NCI-H1436 (cell line): ENCODE measurements around the gene TEX11.
"Not testable (repeated sequence)": the region's sequence is repeated elsewhere in the genome, so short reads cannot be mapped to it uniquely, and the experiment has no call there.

ENCODE experiments used
- DNase-seq: peaks from one replicate; lab custom pipeline; 2025; lab: John Stamatoyannopoulos, UW

Gene TEX11

DNA sequence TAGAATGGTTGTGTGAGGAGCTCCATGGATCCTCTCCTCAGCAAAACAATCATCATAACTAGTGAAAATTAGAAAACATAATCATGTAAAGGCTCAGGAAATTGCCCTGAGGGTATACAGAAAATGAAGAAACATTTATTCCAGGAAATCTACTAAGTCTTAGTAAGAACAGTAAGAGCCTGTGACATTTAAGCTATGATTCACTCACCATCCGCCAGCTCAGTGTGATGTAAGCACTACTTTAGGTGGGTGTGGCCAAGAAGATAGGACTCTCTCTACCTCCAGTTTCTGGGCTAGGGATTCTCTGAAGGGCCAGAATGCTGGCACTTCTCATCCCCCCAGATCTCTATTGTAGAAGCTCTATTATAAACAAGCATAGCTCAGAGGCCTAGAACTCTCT is 316.4 kb downstream of the TEX11 start:
- DNase-seq = no peak

DNA sequence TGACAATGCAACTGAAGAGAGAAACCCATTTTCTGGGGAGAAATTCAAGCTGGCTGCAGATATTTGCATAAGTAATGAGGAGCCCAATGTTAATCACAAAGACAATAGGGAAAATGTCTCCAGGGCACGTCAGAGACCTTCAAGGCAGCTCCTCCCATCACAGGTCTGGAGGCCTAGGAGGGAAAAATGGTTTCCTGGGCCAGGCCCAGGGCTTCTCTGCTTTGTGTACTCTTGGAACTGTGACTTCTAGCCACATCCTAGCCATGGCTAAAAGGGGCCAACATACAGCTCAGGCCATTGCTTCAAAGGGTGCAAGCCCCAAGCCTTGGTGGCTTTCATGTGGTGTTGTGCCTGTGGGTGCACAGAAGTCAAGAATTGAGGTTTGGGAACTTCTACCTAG is 321.4 kb downstream of the TEX11 start:
- not testable (repeated sequence) for DNase-seq

DNA sequence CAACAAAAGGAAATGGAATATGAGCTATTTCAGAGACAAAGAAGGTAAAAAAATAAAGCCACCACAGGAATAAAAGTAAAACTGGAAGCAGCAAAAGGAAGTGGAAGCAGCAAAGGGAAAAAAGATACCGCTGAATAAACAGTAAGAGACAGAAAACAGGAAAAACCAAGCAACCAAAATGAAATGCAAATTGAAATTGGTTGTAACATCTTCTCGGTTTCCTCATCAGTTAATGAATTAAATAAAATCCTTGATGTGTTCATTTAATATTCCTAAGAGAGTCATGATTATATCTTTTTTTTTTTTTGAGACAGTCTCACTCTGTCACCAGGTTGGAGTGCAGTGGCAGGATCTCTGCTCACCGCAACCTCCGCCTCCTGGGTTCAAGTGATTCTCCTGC is 331.1 kb downstream of the TEX11 start:
- DNase-seq = no peak

DNA sequence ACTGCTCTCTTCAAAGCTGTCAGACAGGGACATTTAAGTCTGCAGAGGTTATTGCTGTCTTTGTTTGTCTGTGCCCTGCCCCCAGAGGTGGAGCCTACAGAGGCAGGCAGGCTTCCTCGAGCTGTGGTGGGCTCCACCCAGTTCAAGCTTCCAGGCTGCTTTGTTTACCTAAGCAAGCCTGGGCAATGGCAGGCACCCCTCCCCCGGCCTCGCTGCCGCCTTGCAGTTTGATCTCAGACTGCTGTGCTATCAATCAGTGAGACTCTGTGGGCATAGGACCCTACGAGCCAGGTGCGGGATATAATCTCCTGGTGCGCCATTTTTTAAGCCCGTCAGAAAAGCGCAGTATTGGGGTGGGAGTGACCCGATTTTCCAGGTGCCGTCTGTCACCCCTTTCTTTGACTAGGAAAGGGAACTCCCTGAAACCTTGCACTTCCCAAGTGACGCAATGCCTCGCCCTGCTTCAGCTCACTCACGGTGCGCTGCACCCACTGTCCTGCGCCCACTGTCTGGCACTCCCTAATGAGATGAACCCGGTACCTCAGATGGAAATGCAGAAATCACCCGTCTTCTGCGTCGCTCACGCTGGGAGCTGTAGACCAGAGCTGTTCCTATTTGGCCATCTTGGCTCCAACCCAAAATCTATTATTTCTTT is 338.5 kb downstream of the TEX11 start:
- DNase-seq = not testable (repeated sequence)

DNA sequence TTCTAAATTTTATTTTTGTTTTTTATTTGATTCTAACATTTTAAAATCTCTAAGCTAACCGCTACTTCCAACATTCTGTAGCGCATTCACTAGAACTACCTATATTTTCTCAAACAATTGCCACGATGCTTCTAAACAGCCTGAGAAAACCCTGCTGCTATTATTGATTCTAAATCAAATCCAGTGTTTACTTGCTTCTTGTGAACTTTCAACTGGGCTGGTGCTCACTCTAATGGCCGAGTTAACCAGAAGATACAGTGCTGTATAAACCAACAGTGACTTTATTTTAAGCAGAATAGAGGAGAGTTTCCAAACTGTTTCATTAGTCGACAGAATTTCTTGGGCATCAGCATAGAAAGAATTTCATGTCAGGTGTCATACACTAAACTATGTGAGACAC is 353.6 kb downstream of the TEX11 start:
- DNase-seq = no peak

DNA sequence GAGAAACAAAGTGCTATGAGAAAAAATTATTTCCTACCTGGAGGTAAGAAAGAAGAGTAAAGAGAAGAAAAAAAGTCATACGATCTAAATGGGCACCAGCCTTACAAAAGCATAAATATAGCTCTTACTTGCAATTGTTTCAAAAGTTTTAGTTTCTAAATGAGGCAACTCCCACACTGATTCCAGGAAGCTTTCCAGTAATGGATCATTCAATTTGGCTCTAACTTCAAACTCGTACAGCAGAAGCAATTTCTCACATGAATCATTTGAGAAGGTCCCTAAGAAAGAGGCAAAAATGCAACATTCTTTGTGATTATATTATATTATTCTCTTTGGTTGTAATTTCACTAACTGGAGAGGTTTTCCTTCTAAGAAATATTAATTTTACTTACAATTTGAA is 354.0 kb downstream of the TEX11 start:
- DNase-seq = no peak

DNA sequence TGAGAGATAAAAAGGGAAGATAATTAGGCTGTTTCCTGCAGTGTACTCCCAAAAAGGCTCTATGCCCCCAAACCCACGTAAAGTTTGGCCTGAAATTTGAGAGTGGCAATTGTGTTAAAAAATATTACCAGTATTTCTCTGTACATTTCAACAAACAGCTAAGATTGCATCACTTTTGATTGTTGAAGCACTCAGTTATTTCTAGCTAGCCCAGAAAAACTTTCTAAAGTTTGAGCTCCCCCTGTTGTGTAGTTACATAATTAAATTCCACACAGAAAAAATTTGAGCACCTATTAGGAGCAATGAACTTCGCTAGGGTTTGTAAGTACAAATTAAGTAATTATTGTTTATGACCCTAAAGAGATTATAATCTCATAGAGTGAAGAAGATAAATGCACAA is 354.4 kb downstream of the TEX11 start:
- DNase-seq = no peak

DNA sequence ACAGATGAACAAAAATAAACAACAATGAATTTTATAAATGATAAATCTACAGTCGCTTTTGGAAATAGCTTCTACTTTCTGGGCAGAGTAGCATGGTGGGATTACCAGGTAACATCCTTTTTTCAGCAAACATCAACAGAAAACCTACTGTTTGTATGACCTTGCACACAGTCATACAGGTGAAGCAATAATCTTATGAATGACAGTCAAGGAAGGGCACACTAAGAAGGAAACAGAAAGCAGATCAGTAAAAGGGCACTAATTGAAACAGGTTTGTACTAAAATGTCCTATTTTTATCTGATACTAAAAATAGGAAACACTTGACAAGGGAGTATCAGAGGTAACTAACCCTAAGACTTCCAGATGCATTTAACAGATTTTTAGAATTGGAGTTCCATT is 355.0 kb downstream of the TEX11 start:
- no peak for DNase-seq

DNA sequence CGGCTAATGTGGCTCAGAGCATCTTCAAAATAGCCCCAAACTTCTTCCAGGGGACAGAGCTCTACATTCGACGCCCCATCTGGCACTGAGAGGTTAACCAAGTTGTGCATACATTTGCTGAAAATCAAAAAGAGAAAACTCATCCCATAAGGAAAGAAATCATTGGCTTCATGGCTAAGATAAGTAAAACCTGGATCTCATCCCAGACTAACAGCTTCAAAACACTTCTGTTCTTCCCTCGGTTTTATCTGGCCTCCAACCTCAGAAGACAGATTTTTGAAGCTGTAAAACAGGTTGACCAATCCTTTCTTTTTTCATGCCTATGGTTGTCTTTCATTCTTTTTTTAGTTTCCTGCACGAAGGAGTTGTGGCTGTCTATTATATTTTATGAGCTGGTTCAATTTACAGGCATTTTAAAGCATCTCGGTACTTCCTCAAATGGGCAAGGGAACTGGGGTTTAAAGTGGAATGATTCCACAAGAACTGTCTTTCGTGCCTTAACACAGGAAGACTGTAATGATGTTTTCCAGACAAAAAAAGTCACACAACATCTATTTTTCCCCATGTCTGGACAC is 356.3 kb downstream of the TEX11 start:
- no peak for DNase-seq

DNA sequence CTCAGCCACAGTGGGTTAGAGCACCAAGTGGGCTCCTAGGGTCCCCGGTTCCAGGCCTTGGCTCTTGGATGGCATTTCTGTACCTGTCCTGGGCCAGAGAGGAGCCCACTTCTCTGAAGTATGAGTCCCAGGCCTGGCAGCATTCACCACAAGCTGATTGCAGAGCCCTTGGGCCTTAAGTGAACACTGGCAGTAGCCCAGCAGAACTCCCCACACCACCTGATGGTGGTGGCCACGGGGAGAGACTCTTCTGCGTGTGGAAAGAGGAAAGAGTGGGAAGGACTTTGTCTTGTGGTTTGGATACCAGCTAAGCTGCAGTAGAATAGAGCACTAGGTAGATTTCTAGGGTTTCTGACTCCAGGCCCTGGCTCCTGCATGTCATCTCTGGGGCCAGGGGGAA is 359.1 kb downstream of the TEX11 start:
- DNase-seq = no peak

DNA sequence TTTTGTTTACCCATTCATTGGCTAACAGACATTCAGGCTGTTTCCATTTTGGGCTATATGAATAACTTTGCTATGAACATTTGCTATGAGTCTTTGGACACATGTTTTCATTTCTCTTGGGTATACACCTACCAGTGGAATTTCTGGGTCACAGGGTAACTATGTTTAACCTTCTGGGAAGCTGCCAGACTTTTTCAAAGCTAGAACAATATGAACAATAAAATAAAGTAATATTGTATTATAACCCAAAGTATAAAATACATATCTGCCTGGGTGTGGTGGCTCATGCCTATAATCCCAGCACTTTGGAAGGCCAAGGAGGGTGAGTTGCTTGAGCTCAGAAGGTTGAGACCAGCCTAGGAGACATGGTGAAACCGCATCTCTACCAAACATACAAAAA is 373.3 kb downstream of the TEX11 start:
- DNase-seq = no peak

DNA sequence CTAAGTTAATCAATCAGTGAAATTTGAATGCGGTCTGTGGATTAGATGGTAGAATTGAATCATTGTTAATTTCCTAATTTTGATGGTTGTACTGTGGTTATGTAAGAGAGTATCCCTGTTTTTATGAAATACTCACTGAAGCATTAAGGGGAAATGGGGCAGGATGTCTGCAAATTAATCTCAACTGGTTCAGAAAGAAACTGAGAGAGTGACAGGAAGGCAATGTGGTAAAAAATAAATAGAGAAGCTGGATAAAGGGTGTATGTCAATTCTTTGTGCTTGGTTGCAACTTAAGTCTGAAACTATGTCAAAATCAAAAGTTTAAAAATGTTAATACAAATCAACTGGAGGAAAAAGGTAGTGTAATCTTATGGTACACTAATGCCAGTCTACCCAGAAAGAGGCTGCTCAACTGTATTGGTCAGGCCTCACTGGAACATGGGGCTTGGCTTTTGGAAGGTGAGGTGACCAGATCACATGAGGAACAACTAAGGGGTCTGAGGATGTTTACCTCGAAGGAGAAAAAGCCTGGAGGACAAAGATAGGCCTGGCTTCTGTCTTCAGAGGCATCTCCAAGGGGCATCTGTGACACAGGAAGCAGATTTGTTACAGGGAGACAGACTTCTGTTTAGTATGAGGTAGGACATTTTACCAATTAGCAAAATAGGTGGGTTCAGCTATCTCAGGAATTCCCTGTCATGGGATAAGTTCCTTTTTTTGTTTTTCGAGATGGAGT is 380.7 kb downstream of the TEX11 start:
- no peak for DNase-seq

DNA sequence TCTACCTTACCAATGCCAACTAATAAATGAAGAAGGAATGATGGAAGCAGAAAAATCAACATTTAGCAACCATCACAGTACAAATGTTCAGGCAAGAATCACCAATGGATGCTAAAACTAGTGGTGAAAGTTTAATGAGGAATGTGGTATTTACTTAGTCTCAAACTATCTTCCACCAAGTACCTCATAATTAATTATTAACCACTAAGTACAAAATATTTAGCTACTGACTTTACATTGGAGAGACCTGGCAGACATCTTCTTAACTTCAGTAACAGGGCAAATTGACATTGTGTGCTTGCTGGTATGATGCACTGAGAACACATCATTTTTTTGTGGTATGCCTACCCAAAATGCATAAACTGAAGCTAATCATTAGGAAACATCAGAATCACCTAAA is 381.5 kb downstream of the TEX11 start:
- DNase-seq = no peak

DNA sequence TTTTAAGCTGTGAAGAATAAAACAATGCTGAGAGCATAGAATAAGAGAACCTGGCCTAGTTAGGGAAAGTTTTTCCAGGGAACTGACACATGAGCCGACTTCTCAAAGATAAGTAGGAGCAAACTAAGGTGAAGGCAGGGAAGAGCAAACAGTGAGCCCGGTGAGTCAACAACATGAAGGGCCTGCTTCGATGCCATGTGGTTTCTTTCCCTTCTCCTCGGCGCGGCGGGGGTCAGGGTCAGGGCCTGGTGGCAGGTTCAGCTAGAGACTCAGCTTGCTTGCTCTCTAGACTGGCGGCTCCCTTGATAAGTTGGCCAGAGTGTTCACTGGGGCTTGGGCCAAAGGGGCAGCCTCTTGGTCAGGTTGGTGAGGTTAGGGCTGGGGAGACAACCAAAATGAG is 382.8 kb downstream of the TEX11 start:
- no peak for DNase-seq

DNA sequence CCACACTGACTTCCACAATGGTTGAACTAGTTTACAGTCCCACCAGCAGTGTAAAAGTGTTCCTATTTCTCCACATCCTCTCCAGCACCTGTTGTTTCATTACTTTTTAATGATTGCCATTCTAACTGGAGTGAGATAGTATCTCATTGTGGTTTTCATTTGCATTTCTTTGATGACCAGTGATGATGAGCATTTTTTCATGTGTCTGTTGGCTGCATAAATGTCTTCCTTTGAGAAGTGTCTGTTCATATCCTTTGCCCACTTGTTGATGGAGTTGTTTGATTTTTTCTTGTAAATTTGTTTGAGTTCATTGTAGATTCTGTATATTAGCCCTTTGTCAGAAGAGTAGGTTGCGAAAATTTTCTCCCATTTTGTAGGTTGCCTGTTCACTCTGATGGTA is 392.8 kb downstream of the TEX11 start:
- DNase-seq = not testable (repeated sequence)

DNA sequence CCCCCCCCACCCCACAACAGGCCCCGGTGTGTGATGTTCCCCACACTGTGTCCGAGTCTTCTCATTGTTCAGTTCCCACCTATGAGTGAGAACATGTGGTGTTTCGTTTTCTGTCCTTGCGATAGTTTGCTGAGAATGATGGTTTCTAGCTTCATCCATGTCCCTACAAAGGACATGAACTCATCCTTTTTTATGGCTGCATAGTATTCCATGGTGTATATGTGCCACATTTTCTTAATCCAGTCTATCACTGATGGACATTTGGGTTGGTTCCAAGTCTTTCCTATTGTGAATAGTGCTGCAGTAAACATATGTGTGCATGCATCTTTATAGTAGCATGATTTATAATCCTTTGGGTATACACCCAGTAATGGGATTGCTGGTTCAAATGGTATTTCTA is 393.2 kb downstream of the TEX11 start:
- not testable (repeated sequence) for DNase-seq

DNA sequence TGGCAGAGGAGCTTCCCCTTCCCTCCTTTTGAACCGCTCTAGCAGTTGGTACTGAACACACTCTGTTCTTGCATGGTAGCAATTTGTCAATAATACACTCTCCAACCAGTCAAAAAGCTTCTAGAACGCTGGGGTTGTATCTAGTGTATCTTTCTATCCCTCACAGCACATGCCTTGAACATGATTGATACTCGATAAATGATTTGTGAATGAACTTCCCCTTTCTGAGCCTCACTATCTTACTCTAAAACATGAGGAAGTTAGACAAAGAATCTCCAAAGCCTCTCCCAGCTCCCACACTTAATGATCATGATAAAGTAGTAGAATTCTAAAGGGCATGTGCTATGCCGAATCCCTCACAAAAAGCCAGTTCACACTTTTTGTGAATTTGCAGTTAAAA is 399.4 kb downstream of the TEX11 start:
- DNase-seq = no peak

DNA sequence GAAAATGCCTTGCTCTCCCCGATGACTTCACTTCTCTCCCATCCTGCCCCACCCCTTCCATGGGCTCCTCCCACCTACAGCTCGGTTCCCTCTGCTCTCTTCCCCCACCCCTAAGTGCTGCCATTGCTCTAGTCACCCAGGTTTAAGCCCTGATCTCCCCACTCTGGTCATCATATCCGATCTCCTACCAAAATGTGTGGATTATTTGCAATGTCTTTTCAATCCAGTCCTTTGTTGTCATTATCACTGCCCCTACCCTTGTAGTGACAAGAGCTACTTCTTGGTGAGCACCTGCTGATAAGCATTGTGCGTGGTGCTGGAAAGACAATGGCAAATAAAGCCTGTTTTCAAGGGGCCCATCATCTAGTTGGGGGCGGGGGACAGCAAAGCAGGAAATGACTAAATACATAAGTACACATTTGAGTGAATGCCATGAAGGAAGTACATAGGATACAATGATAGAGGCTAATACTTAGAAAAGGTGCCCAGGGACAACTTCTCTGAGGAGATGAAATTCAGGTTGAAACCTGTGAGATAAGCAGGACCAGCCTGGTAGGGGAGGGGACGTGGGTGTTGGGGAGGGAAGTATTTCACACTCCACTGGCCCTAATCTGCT is 400.1 kb downstream of the TEX11 start:
- peak; percentile 72 for DNase-seq

DNA sequence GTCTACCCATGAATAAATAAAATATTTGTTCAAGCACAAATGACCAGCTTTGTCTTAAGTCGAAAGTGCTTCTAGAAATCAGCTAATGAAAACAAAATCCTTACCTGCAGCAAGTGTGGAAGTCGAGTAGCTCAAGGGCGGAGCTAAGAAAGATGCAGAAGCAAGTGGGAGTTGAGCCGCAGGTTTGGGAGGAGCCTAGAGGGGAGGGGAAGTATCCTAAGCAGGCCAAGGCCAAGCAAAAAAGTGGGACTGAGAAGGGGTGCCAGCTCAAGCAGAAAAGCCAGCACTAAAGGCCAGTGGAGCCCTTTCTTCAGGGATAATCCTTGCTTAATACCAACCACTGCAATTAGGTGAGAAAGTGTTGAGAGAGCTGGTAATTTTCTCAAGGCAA is 403.1 kb downstream of the TEX11 start:
- no peak for DNase-seq

DNA sequence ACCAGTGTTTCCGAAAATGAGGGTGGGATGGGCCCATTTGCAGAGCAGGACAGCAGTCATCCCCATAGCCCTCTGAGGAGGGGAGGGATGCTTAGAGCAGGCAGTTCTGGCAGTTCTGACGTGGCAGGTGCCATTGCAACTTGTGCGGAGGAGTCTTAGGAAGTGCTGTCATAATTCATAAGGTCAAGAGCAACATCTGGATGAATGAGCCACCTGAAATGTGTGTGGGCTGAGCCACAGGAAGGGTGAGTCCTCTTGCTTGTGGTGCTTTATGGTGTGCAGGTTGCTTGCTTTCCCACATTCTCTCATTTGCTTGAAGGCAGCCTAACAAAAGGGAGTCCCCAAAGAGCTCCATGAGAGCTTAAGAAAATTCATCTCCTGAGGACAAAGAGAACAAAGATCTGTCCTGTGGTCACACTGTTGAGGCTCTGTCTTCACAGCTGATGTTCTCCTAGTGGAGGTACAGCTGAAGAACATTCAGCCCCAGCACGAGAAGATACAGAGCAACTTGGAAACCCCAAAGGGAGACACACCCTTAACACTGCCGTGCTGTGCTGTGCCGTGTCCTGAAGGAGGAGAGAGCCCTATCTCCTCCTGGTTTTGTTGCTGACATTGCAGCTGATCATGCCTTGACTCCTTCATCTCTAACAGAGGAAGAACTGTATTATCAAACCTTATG is 403.6 kb downstream of the TEX11 start:
- no peak for DNase-seq

DNA sequence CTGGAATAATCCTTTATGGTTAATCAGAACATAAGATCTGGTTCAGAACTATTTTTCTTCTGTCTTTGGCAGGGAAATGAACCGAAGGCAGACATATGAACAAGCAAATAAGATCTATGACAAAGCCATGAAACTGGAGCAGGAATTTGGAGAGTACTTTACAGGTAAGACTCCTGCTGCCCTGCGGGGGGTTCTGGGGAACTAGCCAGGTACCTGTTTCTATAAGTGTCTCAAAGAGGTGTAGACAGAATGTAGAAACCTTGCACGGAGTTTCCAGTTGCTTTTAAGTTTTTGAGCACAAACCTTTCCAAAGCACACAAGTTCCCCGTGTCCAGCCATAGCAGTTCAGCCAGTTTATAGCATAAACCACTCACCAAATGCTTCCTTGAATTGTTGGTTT is 407.7 kb downstream of the TEX11 start:
- DNase-seq = no peak

DNA sequence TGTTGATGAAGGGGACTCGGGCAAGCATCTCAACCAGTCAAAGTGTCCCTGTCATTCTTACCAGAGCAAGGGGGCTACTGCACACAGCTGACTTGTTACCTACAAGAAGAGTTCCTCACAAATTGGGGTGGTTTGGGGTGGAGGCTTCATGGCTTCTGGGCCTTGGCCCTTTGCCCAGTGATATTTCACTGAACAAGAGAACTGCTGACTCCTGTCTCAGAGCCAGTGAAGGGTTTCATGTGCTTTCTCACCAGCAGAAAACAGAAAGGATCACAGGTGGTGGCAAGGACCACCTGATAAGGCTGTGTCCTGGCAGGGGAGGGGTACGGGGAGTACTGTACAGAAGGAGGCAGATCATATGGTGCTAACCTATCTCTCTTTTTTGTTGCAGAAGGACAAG is 410.4 kb downstream of the TEX11 start:
- DNase-seq = no peak

DNA sequence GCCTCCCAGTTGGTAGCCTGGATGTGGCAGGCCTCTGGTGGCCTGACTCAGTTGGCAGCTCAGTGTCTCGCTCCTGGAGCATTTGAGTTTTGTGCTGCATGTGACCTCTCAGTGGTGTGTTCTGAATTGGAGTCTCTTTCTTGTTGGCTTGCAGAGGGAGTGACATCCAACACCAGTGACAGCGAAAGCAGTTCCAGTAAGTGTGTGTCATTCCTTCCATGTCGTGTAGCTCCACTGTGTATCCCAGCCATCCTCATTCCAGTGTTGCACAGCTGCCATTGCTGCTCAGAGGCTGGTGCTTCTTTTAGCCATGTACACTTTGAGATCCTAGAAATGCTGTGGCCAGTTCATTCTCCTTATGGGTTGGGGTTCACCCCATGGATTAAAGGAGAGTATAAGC is 411.5 kb downstream of the TEX11 start:
- DNase-seq = no peak
